GM18507 (cell line): Measurements from ENCODE around the gene CLEC16A.

Source experiments
- DNase-seq: peaks from one replicate; pipeline ENCODE4 v3.0.0; 2011; ENCODE audit warnings: low read depth; ENCODE audit not compliant: insufficient read length; ENCODE audit errors: extremely low spot score
- FAIRE-seq: peaks from 2 replicates; lab custom pipeline; 2011; peaks lifted over from hg19 to GRCh38; lab: Jason Lieb, UNC

CLEC16A gene

DNA sequence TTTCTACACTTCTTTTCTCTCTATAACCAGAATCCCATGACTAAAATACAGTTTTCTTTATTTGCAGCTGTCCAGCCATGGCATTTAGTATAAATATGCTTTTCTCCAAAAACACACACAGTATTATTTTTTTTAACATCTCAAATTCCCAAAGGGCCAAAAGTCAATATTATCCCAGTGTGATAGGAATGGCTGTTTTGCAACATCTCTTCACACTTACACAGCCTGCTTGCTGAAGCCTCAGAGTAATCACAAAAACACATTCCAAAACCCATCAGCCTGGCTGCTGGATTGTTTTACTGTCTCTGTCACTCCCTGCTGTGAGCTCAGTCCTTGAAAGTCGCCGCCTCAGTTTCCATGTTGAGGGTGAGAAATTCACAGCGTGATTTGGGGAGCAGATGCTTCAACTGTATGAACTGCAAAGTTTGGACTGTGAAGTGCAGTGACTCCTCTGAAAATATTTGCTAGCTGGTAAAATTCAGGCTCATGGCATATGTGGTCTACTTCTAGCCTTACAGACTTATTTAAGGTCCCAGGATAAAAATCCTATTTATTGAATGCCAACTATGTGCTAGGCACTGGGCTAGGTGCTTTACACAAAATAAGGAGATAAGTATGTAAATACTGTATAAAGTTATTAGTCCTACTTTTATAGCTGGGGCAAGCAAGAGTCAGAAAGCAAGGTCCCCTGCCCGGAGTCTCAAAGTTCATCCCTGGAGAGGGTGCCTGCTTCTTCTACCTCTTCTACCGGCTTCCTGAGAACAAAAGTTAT, 195.1 kb downstream of the CLEC16A start:
- DNase-seq: no peak
- no peak for FAIRE-seq

DNA sequence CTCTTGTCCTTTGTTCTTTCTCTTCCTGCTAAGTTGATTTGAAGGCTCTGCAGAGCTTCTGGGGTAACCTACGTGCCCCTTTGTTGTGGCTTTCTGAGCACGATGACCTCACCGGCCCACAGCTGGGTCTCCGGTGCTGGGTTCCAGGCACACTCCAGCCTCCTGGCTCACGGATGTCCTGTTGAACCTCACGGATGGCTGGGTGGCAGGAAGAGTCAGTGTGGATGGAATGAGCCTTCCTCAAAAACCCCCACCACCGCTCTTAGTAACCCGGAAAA, 195.7 kb downstream of the CLEC16A start:
- FAIRE-seq: no peak
- no peak for DNase-seq

DNA sequence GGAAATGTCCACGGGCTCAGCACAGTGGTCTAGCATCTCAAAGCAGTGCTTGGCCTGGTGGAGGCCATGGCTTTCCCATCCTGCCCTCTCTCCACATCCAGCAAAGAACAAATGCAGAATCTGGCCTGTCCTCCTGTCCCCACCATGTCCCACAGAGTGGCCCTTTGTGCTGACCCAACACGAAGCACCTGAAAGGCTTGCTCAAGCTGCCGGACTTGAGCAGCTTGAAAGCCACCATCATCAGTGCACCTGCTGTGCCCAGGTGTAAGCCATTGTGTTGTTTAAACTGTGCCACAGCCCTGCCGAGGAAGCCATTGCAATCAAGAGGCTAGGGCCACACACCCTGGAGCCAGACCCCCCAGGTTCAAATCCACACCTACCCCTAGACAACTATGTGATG, 196.1 kb downstream of the CLEC16A start:
- FAIRE-seq: no peak

DNA sequence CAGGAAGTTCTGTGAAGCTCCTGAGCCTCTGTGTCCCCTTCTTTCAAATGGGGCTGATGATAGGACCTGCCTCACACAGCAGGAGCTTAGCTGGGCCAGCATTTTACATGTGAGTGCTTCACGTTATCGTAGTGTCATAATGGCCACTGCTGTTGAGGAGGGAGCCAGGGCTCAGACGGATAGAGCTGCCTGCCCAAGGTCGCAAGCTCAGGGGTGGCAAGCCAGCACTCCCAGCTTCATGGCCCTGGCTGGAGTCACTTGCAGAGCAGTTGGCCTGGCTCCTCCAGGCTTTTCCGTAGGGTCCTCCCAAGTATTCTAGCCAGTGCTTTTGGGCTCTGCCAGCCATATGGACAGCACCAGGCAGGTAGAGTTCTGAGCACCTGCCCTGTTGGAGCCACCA, 196.5 kb downstream of the CLEC16A start:
- no peak for DNase-seq
- FAIRE-seq: no peak

More for the DNA sequence above, 196.1 kb downstream of the CLEC16A start:
- DNase-seq: no peak

DNA sequence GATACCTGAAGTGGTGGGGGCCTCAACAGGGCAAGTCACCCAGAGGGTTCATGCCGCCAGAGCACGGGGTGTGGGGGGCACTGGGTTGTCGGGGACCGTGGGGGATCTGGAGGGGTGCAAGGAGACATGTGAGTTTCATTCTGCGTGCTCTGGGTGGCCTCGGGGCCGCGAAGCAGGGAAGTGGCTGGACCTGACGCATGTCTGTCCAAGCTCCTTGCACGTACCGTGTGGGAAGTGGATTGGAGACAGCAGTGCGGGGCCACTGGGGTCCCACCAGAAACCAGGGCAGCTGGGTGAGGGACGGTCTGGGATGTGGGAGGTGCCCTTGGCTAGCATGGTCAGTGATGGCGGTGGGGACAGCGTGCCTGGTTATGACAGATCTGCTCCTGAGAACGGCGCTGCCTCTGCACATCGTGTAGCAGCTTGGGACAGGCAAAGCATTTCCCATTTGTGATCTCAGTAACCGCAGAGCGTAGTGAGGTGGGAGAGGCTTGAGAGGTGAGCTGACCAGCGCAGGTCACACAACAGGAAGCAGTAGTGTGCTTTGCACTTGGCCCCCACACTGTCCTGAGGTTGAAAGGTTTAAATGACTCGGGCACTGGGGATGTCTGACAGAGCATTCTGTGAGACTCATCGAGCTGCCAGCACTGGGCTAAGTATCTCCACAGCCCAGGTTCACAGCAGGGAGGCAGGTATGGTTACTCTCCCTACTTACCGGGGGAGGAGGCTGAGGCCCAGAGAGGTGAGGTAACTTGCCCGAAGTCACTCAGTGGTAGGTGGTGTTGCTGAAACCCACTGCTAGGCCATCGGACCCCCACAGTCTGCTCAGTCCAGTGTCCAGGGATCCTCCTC, 197.3 kb downstream of the CLEC16A start:
- no peak for FAIRE-seq
- DNase-seq: no peak

DNA sequence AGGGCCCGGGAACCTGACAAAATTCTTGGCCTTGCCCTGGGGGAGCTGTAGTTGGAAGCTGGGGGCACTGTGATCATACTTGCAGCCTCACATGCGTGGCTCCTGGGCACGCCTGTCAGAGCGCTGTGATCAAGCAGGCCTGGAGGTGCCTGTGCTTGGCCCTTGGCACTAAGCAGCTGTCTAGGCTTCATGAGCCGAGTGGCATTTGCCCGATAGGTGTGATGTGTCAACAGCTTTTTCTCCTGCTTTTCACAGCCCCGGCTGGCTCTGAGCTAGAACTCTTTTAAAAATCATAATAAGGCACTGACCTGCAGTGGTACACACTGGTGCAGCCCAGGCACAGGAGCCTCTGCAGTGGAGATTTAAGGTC, 197.9 kb downstream of the CLEC16A start:
- FAIRE-seq: no peak
- DNase-seq: no peak

DNA sequence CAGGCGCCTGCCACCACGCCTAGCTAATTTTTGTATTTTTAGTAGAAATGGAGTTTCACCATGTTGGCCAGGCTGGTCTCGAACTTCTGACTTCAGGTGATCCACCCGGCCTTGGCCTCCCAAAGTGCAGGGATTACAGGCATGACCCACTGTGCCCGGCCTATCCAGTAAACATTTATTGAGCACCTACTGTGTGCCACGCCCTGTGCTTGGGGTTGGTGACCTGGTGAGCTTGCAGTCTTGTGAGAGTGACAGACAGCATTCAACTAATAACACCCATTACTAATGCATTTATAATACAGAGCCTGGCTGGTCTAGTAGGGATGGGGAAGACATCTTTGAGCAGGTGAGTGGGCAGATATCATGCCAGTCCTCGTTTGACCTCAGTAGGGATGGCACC, 198.6 kb downstream of the CLEC16A start:
- DNase-seq (no peak), FAIRE-seq (no peak)

DNA sequence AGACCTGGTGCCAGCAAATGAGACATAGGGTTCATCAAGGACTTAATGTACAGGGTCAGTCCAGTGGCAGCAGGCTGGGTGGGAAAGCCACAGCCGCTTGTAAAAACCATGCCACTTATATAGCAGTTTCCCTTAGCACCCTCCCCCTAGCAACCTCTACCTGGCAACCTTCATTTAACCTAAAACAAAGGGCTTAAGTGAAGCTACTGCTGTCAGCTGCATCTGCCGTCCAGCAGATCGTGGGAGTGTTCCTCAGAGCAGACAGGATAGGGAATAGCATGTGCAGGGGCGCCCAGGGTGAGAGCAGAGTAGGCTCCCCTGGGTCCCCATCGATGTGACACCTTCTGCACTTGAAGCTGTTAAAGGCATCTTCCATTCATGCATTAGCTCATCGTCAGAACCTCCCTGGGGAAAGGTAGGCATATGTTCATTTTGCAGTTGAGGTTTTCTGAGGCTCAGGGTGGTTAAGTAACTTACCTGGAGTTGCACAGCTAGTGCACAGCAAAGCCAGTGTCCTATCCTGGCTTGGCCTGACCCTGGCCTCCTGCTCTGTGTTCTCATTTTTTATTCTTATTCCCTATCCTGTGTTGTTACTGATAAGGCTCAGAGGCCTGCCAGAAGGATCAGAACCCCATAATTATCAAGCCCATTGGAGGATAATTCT, 199.1 kb downstream of the CLEC16A start:
- DNase-seq (no peak), FAIRE-seq (no peak)

DNA sequence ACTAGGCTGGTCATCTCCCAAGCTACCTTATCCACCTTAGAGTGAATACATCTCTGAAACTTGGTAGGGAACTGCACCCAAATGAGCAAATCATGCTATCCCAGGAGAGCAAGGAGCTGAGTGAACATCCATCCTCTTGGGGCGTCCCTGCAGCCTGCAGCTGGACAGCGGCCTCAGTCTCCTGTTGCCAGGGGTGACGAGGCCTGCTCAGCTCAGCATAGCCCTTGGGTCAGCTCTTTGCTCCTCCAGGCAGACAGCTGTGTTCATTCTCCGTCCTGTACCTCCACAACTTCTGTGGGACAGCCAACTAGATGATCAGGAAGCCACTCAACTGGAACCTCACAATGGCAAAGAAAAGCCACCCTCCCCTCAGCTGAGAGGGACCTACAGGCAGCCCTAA, 199.8 kb downstream of the CLEC16A start:
- DNase-seq (no peak), FAIRE-seq (no peak)

DNA sequence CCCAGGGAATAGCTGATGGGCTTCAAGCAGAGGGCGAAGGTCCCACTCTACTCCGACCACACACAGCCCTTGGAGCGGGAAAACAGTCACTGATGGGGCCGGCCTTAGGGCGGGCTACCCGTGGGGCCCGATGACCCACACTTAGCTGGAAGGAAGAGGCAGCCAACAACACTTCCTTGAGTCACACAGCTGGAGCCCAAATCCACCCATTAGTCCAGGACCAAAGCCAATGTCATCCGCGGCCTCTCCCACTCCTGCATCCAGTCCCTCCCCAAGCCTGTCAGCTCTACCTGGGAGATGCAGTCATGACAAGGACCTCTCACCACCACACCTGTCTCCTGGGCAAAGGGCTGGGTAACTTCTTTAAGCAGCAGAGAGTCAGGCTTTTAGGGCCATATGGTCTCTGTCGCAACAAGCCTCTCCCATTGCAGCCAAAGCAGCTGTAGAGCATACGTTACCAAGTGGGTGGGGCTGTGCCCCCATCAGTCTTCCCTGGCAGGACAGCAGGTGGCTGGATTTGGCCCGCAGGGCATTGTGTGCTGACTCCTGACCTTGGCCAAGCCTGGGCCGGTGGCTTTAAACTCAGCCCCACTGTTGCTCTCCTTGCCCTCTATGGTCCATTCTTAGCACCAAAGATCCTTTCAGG, 200.9 kb downstream of the CLEC16A start:
- DNase-seq (no peak), FAIRE-seq (no peak)

DNA sequence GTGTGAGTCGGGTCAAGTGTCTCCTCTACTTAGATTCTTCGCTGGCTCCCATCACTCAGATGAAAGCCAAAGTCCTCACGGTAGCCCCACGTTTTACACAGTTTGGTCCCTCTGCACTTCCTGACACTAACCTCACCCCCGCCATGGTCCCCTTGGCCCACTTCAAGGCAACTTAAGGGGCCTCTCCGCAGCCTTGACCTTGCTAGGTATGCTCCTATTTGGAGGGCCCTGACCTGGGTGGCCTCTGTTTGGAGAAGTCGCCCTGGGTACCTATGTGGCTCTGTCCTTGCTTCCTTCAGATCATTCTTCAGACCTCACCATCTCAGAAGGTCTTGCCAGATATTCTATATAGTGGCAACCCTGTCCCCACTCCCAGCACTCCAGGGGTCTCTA, 201.5 kb downstream of the CLEC16A start:
- no peak for FAIRE-seq
- no peak for DNase-seq

DNA sequence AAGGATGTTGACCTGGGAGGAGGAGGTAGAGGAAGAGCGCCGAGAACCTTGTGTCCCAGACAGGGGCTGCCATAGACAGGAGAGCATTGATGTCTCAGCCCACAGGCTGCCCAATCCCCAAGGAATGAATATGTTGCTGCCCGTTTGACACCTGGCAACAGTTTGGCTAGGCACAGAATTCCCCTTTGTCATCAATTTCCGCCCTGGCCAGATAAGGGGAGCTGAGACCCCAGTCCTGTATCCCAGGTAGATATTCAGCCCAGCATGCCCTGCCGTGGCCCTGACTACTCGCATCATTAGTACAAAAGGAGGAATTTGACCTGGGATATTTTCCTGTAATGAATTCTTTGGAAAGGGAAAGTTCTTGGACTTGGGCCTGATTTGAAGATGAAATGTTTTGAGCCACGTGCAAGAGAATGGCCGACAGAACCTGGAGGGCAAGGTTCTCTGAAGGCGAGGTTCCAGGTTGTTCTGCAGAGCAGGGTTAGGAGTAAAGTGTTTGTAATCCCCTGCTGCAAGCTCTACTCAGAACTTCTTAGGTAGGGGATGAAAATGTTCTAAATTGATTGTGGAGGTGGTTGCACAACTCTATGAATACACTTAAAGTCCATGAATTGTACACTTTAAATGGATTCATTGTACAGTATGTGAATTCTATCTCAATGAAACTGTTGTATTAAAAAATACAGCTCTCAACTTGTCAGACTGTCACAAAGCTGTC, 202.8 kb downstream of the CLEC16A start:
- FAIRE-seq: no peak

DNA sequence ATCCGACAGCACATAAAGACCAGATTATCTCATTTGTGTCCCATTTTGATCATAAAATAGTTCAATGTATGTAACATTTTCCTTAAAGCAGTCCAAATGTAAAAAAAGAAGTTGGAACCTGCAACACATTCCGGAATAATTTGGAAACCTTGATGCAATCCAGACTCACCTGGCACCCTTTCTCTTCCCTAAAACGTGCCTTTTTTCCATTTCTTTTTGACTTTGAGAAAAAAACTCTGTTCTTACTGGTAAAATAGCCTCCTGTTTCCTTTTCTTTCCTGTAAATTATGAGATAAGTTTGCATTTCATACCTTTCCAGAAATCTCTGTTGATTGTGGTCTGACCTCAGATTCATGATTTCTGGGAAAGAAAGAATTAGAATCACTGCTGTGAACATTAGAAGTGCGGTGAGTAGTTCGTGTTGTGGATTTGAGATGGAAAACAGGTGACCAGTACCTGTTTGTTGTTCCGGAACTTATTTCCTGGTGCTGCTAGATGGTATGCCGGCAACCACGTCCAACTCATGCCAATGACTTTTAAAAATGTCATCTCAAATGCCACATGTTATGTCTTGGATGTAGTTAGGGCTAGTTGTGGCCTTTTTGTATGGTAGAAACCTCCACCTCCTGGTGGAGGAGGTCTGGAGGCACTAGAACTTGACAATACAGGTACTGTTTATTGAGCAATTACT, 203.5 kb downstream of the CLEC16A start:
- FAIRE-seq (no peak), DNase-seq (no peak)

More for the DNA sequence above, 202.8 kb downstream of the CLEC16A start:
- no peak for DNase-seq

DNA sequence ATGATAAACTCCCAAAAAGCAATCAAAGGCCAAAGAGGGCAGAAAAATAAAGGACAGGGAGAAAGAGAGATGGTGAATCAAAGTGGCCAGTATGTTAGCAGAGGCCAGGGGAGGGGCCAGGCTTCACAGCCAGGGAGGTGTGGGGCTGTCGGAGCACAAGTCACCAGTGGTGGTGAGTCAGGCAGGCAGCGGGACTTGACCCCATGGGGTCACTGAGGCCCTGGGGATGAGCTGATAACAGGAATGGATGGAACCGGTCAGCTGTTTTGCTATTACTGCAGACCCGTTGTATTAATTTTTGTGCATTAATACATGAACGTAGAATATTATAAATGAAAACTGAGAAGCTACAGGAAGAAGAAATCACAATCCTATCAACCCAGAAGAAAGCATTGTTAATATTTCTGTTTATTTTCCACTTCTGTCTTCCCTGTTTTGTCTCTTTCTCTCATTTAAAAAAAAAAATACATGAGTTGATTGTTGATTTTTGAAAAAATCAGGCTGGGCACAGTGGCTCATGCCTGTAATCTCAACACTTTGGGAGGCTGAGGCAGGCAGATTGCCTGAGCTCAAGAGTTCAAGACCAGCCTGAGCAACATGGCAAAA, 204.8 kb downstream of the CLEC16A start:
- no peak for FAIRE-seq

DNA sequence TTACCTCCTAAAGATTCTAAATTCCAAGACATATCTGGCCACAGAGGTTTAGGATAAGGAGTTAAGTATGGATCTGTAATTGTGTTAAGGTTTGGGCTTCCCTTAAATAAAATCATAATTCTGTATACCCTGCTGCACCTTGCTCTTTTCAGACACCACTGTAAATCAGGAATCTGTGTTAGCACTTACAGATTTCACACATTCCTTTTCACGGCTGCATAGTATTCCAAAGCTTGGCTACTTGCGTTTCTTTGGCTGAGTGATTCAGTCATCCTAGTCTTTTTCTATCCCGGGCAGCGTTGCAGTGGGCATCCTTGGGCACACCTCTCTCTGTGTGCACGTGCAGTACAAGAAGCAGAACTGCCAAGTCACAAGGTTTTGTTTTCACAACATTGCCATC, 205.8 kb downstream of the CLEC16A start:
- no peak for FAIRE-seq
- DNase-seq: no peak

More for the DNA sequence above, 204.8 kb downstream of the CLEC16A start:
- DNase-seq: no peak

DNA sequence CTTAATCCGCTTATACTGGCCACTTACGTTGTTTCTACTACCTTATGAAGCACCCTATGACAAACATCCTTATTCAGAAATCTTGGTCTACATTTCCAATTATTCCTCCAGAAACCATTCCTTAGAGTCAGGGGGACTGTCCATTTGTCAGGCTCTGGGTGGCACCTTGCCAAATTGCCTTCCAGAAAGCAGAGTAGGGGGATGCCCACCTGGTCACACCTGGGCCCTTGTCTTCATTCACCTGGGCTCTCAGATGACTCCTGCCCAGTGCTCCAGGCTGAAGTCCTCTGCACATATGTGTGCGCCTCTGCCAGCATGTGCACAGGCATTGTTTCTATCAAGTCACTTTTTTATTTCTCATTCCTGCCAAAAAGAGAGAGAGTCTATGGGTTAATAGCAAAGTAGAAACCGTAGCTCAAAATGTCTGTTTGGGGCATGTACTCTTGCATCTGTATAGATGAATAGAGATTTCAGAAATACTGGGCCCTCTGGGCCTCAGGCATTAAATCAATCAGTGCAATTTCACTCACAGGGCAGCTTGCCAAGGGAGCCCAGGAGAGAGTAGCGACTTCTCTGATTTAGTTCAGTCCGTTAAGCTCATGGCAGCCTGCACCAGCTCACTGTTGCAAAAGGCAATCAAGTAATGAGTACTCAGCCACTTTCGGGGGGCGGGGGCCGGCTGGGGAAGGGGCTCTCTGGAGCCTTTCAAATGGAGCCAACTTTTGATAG, 207.0 kb downstream of the CLEC16A start:
- FAIRE-seq: no peak
- no peak for DNase-seq

DNA sequence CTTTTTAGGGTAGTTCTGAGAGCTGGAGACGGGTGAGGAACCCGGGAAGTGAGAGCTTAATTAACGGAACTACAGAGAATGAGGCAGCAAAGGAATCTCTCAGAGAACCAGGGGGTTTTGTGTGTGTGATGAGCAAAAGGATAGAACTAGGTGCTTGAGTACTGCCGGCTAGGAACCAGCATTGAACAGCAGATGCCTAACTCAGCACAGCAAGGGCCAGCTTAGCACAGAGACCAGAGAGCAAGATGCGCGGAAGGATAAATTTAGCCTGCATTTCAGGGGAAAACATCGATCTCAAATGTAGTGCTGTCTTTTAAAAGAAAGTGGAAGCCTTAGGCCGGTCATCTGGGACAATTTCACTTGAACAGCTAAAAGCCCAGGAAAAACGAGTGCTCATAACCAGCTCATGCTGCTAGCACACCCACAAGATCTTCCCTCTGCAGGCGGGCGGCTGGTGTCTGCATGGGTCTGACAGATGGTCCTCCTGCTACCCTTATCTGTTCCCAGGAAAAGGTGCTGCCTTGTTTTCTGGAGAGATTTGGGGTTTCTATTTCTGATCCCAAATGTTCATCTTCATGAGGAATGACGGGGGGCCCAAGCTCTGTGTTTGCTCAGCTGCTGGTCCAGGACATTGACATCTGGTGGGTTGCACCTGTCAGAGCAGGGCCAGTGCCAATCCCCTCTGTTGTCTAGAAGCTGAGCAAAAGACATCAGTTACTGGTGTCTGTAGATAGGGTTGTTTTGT, 207.7 kb downstream of the CLEC16A start:
- FAIRE-seq (no peak), DNase-seq (no peak)
